NCI-H526 treated with DMSO at 0.1 percent for 48 hours (cell line): ENCODE results near the gene EPHA6.

Experiments used
- DNase-seq: peaks from one replicate; lab custom pipeline; 2025; lab: John Stamatoyannopoulos, UW

EPHA6 gene

GRCh38 chr3:97646932-97647331 is 832.5 kb downstream of the EPHA6 start:
- no peak for DNase-seq

DNA sequence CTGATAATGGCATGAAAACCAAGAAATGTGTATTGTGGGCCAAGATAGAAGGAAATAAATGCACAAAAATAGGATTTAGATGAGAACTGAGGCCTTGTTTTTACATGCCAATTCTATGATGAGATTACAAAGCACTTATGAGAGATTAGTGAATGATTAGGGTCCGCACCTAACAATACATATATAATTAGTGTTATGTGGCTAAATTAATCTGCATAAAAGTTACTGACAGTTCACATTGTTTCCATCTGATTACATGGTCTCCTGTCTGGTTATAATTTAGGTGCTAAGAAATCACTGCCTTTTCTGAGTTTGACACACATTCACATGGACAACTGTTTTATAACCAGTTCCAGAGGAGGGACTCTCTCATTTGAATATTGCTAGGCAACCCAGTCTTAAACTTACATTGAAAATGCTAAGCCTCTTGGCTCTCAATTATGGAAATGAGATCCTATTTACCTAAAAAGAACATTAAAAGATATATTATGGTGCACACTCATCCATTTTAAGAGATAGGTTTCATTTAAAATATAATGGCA is 833.1 kb downstream of the EPHA6 start:
- DNase-seq, result peak; percentile 74

DNA sequence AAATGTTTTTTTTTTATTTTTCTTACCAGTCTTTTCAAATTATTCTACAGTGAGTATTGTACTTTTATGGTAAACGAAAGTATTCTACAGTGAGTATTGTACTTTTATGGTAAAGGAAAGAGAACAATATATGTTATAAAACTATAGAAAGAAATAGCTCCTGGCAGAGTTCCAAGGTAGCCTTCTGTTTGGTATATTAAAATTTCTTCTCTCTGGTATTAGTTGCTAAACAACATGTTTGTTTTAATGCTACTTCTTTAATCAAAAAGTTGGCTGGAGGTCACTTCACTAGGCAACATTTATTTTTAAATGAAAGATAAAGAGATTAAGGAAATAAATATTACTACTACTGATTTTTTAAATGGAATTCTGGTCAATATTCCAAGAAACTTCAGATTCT is 841.6 kb downstream of the EPHA6 start:
- DNase-seq, result no peak

DNA sequence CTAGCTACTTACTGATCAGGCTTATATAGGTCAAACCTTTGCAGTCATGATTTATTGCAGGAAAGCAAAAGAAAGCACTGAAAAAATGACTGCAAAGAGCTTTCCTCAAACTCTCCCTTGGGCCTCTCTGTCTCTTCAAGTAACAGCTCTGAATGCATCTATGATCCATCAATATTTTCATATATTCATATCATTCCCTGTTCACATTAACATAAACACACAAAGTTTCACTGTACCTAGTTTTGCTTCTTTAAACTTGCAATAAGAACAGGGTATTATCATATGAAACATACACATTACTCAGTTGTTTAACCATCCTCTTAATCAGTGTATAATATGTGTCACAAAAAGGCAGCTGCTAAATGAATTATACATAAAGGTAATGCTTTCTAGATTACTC is 842.2 kb downstream of the EPHA6 start:
- peak; percentile 88 for DNase-seq

DNA sequence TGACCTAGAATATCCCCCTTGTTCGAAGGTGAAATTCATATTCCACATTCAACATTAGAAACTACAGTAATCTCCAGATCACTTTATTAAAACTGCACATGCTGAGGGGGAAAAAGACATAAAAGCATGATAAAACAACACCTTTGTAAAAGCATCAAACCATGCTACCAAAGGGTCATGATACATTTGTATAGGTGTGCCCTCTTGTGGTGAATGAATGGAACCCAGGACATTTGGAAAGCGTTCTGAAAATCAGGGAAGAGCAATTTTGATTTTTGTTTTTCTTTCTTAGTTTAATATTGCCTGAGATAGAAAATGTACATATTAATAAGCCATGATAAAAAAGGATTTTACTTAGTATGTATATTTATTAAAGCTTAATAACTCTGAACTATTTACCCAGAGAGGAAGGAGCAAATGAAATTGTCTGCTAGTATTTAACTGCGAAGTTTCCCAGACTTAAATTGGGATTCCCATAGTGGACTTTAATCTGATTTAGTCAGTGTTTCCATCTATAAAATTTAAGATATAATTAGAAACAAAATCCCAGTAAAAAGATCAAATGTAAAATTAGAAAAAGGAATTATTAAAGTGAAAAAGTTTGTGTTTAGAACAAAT is 844.4 kb downstream of the EPHA6 start:
- peak; percentile 49 for DNase-seq

DNA sequence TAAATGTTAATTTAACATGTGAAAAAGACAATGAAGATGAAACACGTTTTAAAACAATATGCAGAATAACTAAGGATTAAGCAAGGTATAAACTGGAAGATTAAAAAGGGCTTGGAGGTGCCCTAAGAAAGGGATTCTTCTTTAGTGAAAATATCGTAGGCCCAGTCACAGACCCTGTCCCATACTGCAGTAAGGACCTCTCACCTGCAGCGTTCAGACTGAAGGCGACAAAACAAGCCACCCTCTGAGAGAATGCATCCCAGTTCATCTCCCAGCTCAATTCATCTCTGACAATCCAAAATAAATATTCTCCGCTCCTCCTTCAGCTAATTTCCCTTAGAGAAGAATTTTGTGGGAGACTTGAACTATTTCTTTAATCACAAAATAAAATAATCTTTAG is 847.9 kb downstream of the EPHA6 start:
- DNase-seq, result no peak

DNA sequence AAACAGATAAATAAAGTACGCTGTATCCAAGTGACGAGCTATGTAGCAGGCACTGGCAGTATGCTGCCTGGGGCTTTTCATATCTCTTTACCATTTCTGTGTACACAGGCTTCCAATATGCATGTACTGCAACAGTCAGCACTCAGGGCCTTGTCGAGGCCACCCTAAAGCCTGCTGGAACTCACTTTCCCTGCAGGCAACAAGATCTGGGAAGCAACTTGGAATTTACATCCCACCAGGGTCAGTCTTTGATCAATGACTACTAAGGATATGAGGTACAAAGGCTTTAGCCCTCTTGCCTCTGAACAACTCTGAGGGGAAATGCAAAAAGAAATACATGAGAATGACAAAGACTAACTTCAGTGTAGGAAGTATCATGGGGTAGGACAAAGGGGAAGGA is 848.4 kb downstream of the EPHA6 start:
- DNase-seq, result no peak

- no peak for DNase-seq
Observed at GRCh38 chr3:97665896-97666295, 851.5 kb downstream of the EPHA6 start.

DNA sequence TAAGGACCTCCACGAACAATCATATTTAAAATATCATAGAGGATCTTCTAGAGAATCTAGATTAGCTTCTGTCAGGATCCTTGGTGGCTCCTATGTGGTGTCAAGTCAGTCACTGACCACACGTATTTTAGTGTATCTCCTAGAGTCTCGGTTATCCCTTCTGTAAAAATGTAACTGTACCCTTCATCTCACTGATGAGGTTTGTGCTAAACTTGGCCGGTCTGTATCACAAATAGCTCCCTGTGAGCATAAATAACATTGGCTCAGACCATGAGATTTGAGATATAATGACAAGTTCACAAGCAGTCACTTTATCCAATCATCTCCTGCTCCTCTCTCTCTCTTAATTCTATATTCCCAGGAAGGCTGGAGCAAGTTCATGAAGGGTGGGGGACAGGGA is 856.6 kb downstream of the EPHA6 start:
- DNase-seq, result no peak

DNA sequence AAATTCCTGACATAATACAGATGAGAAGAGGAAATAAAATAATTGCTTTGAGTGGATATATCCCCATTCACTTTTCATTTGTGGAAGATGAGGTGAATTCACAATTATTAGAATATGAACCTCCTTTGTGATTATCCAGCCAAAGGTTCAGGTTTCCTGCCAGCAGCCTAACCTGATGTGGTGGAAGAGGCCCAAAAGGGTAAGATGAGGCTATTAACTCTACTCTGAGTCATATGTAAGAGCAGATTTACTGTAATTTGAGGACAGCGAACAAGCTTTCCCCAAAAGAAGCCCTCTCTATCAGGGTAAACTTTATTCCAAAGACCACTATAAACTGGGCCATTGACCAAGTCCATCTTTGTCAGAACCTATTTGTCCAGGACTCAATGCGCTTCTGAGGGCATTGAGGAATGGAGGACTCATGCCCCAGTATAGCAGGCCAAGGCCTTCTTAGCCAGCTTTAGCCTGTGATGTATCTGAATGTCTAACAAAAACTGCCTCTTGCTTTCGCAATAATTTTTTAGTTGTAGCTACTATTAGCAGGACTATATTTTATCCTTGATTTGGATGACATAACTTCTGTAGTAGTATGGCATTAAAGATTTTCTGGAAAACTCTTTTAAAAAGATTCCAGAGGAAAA is 859.1 kb downstream of the EPHA6 start:
- DNase-seq, result no peak

DNA sequence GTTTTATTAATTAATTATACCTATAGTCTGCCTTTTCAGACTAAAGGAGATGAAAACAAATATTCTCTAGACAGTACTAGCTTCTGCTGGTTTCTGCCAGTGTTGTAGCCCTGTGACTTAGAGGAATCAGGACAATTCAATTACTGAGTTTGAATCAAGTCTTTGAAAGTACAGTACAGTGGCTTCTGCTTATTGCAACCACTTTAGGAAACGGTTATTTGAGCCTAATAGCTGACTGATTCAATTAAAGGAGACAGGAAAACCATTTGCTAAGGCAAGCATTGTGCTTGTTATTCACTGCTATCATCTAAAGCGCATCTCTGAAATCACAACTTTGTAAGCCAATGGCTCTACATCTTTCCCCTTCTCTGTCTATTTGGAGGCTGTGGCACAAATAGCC is 860.1 kb downstream of the EPHA6 start:
- no peak for DNase-seq

GRCh38 chr3:97680210-97680609 is 865.8 kb downstream of the EPHA6 start:
- no peak for DNase-seq

GRCh38 chr3:97680696-97681095 is 866.3 kb downstream of the EPHA6 start:
- no peak for DNase-seq

- DNase-seq, result no peak
Observed at GRCh38 chr3:97684490-97684889, 870.1 kb downstream of the EPHA6 start.

- DNase-seq, result no peak
Observed at GRCh38 chr3:97686258-97686657, 871.9 kb downstream of the EPHA6 start.

- DNase-seq, result no peak
Observed at GRCh38 chr3:97687734-97688133, 873.3 kb downstream of the EPHA6 start.

DNA sequence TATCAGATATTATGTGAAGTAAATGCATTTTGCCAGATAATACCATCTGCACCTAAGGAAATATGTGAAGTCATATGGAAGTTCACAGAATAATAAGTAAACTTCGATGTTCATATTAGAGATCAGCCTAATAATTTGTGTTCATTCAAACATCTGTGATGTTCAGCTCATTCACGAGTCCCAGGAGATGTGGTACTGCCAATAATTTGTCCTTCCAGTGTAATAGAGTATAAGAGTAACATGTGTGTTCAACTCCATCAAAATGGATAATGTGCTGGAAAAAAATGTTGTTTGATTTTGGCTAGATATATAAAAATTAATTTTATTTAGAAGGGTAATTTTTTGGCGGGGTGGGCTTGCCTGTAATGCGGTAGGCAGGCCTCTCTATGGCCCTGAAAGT is 874.7 kb downstream of the EPHA6 start:
- DNase-seq, result no peak

- no peak for DNase-seq
Observed at GRCh38 chr3:97689962-97690361, 875.6 kb downstream of the EPHA6 start.

DNA sequence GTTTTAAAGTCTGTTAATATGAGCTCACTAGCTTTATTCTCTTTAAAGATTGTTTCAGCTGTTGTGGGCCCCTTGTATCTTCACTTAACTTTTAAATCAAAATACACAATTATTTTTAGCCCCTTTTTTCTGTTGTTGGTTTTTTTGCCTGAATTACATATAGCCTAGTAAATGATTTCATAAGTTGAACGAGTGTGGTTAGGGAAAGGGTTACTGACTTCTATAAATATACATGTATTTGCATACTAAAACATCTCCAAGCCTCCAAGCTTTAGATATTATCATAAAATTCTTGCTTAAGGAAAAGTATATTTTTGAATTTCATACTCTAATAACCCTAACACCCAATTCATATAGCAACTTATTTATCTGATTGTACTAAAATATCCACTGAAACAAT is 877.0 kb downstream of the EPHA6 start:
- peak; percentile 17 for DNase-seq

- DNase-seq, result no peak
Observed at GRCh38 chr3:97692389-97692788, 878.0 kb downstream of the EPHA6 start.

DNA sequence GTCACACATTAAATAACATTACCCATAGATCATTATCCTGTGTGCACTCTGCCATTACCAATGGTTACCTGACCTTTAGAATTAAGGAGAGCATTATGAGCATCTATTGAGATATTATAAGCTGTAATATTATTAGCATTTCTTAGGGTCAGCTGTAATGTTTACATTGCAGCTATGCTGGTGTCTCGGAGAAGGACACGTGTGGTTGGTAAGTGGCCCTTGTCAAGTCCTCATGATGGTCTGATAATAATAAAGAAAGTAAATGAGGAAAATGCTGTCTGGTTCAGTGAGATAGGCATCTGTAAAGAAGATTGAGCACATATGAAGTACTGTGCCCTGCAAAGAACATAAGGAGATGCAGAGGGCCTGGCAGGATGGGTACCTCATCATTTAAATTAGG is 878.4 kb downstream of the EPHA6 start:
- DNase-seq, result no peak

DNA sequence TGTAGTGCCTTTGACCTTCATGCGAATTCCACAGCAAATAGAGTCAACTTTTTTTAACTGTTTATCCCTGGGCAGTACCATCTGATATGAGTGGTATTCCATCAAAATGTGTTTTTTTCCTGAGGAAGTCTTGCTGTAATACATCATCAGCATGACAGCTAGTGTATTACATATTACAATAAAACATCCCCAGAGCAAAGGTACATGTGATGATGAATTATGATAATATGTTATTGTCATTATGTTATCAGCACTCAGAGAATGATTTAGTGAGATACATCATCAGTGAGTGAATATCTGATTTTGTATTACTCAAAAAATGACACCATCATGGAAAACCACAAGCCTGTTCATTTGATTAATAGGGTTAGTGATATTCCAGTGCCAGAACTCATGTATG is 880.5 kb downstream of the EPHA6 start:
- no peak for DNase-seq

- no peak for DNase-seq
Observed at GRCh38 chr3:97698691-97699090, 884.3 kb downstream of the EPHA6 start.

DNA sequence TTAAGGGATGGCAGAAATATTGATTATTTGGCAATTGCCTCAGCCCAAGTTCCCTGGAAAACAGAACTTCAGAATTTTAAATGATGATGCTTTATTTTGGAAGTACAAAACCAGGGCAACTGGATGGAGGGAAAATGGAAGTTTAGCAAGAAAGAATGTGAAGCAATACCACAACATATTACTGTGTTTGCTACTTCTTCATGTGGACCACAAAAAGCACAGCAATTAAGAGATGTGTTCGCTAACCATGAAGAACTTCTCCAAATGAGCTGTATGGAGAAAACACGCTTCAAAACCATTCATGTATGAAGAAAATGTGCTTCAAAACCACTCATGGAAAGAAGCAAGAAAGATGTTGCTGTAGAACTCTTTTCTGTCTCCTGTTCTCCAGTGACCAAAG is 885.5 kb downstream of the EPHA6 start:
- DNase-seq, result no peak
